Thyroid gland (tissue), 4 donors: Measurements from ENCODE around the gene ZNF836. TPM values are rescaled to one million over a fixed set of nuclear protein-coding genes. Genes with fewer than 3 reads are reported as not detected.

Source experiments
- DNase-seq, 2 donors: peaks; one replicate each; pipeline ENCODE4 v3.0.0-alpha.2; 2019
- H3K27ac ChIP-seq, 3 donors: fragments of 200-600 bp; sonication (generic); 1 replicate in 2 of 3; 2 replicates in 1 of 3; pipeline ENCODE4 v1.5.1; 2016 to 2019; ENCODE audit warnings: mild to moderate bottlenecking in 1 of 3, moderate library complexity in 1 of 3
- H3K27me3 ChIP-seq: fragments of 200-600 bp; sonication (generic); one replicate; pipeline ENCODE4 v1.5.1; 2019
- H3K36me3 ChIP-seq, 2 donors: fragments of 200-600 bp; sonication (generic); one replicate each; pipeline ENCODE4 v1.5.1; 2016 to 2019
- H3K4me1 ChIP-seq, 2 donors: fragments of 200-600 bp; sonication (generic); one replicate each; pipeline ENCODE4 v1.5.1; 2017 to 2019
- H3K4me3 ChIP-seq, 3 donors: fragments of 200-600 bp; sonication (generic); replicated peaks in 1 of 3; 1 replicate in 2 of 3; 2 replicates in 1 of 3; pipeline ENCODE4 v1.5.1; 2016; ENCODE audit warnings: mild to moderate bottlenecking in 1 of 3
- H3K9me3 ChIP-seq: fragments of 200-600 bp; sonication (generic); one replicate; pipeline ENCODE4 v1.5.1; 2017
- CTCF ChIP-seq, 6 experiments: fragments of 200-600 bp in 3 of 6; fragments of 450-650 bp in 3 of 6; sonication (generic) in 3 of 6; IDR thresholded peaks; one replicate each; pipeline ENCODE4 v1.5.1; 2016 to 2019; ENCODE audit warnings: antibody characterized with exemption in 6 of 6, mild to moderate bottlenecking in 2 of 6, inconsistent platforms in 1 of 6, moderate library complexity in 1 of 6
- POLR2A ChIP-seq, 2 donors: fragments of 450-650 bp; IDR thresholded peaks; one replicate each; pipeline ENCODE4 v1.6.1; 2017; ENCODE audit warnings: antibody characterized with exemption in 2 of 2, mild to moderate bottlenecking in 2 of 2, moderate library complexity in 1 of 2
- WGBS, 2 donors: methylation state at CpG; one replicate each; pipeline ENCODE4 v1.1.5; 2017; 5-methylcytosine and 5-hydroxymethylcytosine counted together
- intact Hi-C: fragments of 100-400 bp; cut with DNase I; formaldehyde crosslinking; loops from one replicate; pipeline ENCODE4 v1.15.1; 2023
- total RNA-seq, 4 donors: library from RNA; depleted of rRNA; stranded (reverse); fragments of >200 nt; gene quantifications; one replicate each; pipeline ENCODE4 v1.2.3, GENCODE V29; 2016

ZNF836 gene
- total RNA-seq, 4 donors from 2014 or later: 7.2 to 15.9 (median 12.3) TPM

GRCh38 chr19:52187407-52187806 is 16.0 kb upstream of the ZNF836 start:
- Histone ChIP-seq H3K4me1 (peaks cover 25 to 26% of the 10 kb centered on the region in 2 donors), H3K4me3 (no peak overlapping the region), H3K36me3 (no peaks in the 10 kb centered on the region), H3K27me3 (no peaks in the 10 kb centered on the region), H3K9me3 (no peaks in the 10 kb centered on the region), H3K27ac (no peak overlapping the region)
- TF ChIP-seq CTCF (IDR thresholded peaks at IDR 0.05): no peak
- TF ChIP-seq POLR2A (IDR thresholded peaks at IDR 0.05): no peak
- no peak for DNase-seq
- intact Hi-C loops: no loop called here
- WGBS, 2 donors: 94 to 100% methylated on average over 1 of the region's 1 CpG

GRCh38 chr19:52176574-52176973 is 5.2 kb upstream of the ZNF836 start:
- H3K27me3 ChIP-seq: no peaks in the 10 kb centered on the region
- H3K4me3 ChIP-seq: no peak overlapping the region
- intact Hi-C loops: no loop called here
- no peak overlapping the region for H3K27ac ChIP-seq
- H3K36me3 ChIP-seq: no peaks in the 10 kb centered on the region
- H3K4me1 ChIP-seq: peaks cover 0 to 3% of the 10 kb centered on the region in 2 donors
- no peak for DNase-seq
- no peaks in the 10 kb centered on the region for H3K9me3 ChIP-seq
- TF ChIP-seq CTCF (IDR thresholded peaks at IDR 0.05): no peak
- no peak for TF ChIP-seq POLR2A (IDR thresholded peaks at IDR 0.05)
- 73 to 75% methylated on average over 10 of the region's 10 CpGs for WGBS, 2 donors

GRCh38 chr19:52172347-52172746 is 926 bp upstream of the ZNF836 start:
- Histone ChIP-seq H3K36me3 (peaks cover 0 to 8% of the 10 kb centered on the region in 2 donors), H3K27me3 (no peaks in the 10 kb centered on the region), H3K4me1 (peaks cover 0 to 3% of the 10 kb centered on the region in 2 donors), H3K27ac (no peak overlapping the region), H3K4me3 (no peak overlapping the region), H3K9me3 (no peaks in the 10 kb centered on the region)
- WGBS, 2 donors: 87 to 93% methylated on average over 1 of the region's 1 CpG
- TF ChIP-seq POLR2A (IDR thresholded peaks at IDR 0.05): no peak
- intact Hi-C loops: no loop called here
- DNase-seq: no peak

- peak overlapping the region; percentile 50 to 96 (median 86) for H3K4me3 ChIP-seq
- no peaks in the 10 kb centered on the region for H3K27me3 ChIP-seq
- H3K4me1 ChIP-seq: peaks cover 0 to 3% of the 10 kb centered on the region in 2 donors
- peak overlapping the region; percentile 77 to 84 (median 79) for H3K27ac ChIP-seq
- peaks cover 0 to 16% of the 10 kb centered on the region in 2 donors for H3K36me3 ChIP-seq
- WGBS, 2 donors: 0 to 2% methylated on average over 15 to 22 of the region's 22 CpGs
- TF ChIP-seq CTCF (IDR thresholded peaks at IDR 0.05): no peak
- TF ChIP-seq POLR2A (IDR thresholded peaks at IDR 0.05): no peak
- H3K9me3 ChIP-seq: no peaks in the 10 kb centered on the region
- intact Hi-C loops: no loop called here
- DNase-seq: peak; percentile 20 to 35
These were observed 529 bp downstream of the ZNF836 start for GRCh38 chr19:52170863-52171320.

- H3K9me3 ChIP-seq: no peaks in the 10 kb centered on the region
- WGBS, 2 donors: 3 to 7% methylated on average over 5 of the region's 5 CpGs
- peaks cover 0 to 3% of the 10 kb centered on the region in 2 donors for H3K4me1 ChIP-seq
- no peaks in the 10 kb centered on the region for H3K27me3 ChIP-seq
- H3K4me3 ChIP-seq: peak overlapping the region in 2 of 3 donors; percentile 86 to 96
- intact Hi-C loops: no loop called here
- H3K27ac ChIP-seq: peak overlapping the region in 2 of 3 donors; percentile 77 to 84
- TF ChIP-seq CTCF (IDR thresholded peaks at IDR 0.05) (no peak), POLR2A (IDR thresholded peaks at IDR 0.05) (no peak)
- DNase-seq: no peak
- peaks cover 2 to 18% of the 10 kb centered on the region in 2 donors for H3K36me3 ChIP-seq
These were observed 1.1 kb downstream of the ZNF836 start for GRCh38 chr19:52170304-52170703.
